ENCODE results near the gene SYTL3. TPM values are rescaled to one million over a fixed set of nuclear protein-coding genes. Genes with fewer than 3 reads are reported as not detected.

The SYTL3 gene
- total RNA-seq, 1 donor from 2014 or later = 2.8 TPM

DNA sequence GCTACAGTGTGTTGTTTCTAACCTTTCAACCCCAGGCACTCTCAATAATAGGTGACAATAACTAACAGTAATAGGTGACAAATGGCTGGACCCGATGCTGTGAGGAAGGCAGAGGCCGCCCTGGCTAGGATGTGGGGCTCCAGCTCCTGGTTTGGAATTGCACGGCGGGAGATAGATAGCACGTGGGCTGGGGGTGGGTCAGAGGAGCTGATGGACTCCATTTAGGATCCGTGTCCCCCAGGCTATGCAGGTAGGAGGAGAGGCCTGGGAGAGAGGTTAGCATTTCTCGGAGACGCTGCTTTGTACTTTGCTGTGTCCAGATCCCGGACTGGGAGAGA, 107.9 kb downstream of the SYTL3 start:
- Mint-ChIP-seq H3K27ac (ENCODE audit: unreplicated experiment) (peak overlapping the region; percentile 99), H3K4me1 (ENCODE audit: low read depth, unreplicated experiment) (peaks cover 45% of the 10 kb centered on the region), H3K4me3 (ENCODE audit: unreplicated experiment) (peak overlapping the region; percentile 75), H3K9me3 (ENCODE audit: unreplicated experiment) (peaks cover 35% of the 10 kb centered on the region), H3K36me3 (ENCODE audit: unreplicated experiment) (no peaks in the 10 kb centered on the region), H3K27me3 (ENCODE audit: unreplicated experiment) (peaks cover 22% of the 10 kb centered on the region)
- no peak for DNase-seq
- TF ChIP-seq, protein P1, sequence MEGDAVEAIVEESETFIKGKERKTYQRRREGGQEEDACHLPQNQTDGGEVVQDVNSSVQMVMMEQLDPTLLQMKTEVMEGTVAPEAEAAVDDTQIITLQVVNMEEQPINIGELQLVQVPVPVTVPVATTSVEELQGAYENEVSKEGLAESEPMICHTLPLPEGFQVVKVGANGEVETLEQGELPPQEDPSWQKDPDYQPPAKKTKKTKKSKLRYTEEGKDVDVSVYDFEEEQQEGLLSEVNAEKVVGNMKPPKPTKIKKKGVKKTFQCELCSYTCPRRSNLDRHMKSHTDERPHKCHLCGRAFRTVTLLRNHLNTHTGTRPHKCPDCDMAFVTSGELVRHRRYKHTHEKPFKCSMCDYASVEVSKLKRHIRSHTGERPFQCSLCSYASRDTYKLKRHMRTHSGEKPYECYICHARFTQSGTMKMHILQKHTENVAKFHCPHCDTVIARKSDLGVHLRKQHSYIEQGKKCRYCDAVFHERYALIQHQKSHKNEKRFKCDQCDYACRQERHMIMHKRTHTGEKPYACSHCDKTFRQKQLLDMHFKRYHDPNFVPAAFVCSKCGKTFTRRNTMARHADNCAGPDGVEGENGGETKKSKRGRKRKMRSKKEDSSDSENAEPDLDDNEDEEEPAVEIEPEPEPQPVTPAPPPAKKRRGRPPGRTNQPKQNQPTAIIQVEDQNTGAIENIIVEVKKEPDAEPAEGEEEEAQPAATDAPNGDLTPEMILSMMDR (IDR thresholded peaks at IDR 0.05; ENCODE audit: partially characterized antibody, unreplicated experiment) = no peak

DNA sequence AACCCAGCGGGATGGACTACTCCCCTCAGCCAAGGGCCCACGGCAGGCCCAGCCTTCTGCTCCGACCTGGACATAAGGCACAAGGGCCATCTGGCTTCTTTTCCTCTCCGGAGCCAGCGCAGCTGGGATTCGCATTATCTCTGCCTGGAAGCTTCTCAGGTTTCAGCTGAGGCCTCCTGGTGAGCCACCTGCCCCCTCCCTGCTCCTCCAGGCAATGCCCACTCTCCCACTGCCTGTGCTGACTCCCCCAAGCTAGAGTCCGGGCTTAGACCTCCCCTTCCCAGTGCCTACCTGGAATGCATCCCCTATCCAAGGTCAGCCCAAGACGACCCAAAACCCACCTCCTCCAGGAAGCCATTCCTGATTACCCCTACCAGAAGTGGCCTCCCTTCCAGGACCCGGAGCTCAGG, 108.6 kb downstream of the SYTL3 start:
- peak; percentile 93 for DNase-seq
- TF ChIP-seq, protein P1 (IDR thresholded peaks at IDR 0.05; ENCODE audit: partially characterized antibody, unreplicated experiment) = no peak
- Mint-ChIP-seq H3K4me3 (ENCODE audit: unreplicated experiment) (peak overlapping the region; percentile 57), H3K36me3 (ENCODE audit: unreplicated experiment) (no peaks in the 10 kb centered on the region), H3K27me3 (ENCODE audit: unreplicated experiment) (peaks cover 22% of the 10 kb centered on the region), H3K27ac (ENCODE audit: unreplicated experiment) (peak overlapping the region; percentile 99), H3K9me3 (ENCODE audit: unreplicated experiment) (peaks cover 36% of the 10 kb centered on the region), H3K4me1 (ENCODE audit: low read depth, unreplicated experiment) (peaks cover 51% of the 10 kb centered on the region)

DNA sequence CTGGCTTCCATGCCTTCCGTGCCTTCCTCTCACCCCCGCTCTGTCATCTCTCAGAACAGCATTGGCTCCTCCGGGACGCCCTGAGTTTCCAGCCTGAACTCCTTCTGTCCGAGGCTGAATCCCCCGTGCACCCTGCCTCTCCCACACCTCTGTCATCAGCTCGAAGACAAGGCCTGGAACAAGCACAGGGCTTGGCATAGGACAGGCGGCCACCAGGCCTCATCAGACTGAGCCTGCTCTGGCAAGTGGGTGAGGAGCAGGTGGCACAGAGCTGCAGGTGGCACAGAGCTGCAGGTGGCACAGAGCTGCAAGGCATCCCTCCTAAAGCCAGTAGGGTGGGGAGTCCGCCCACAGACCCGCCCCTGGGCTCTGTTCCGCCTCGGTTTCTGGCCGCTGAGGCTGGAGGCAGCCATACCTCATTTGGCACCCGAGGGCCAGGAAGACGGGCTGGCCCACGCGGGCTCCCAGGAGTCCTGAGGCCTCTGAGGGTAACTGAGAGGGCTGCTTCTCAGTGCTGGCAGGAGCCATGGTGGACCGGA, 109.2 kb downstream of the SYTL3 start:
- peak overlapping the region; percentile 57 for H3K4me3 Mint-ChIP-seq (ENCODE audit: unreplicated experiment)
- peak overlapping the region; percentile 99 for H3K27ac Mint-ChIP-seq (ENCODE audit: unreplicated experiment)
- DNase-seq = no peak
- peaks cover 22% of the 10 kb centered on the region for H3K27me3 Mint-ChIP-seq (ENCODE audit: unreplicated experiment)
- H3K36me3 Mint-ChIP-seq (ENCODE audit: unreplicated experiment) = no peaks in the 10 kb centered on the region
- TF ChIP-seq, protein P1 (IDR thresholded peaks at IDR 0.05; ENCODE audit: partially characterized antibody, unreplicated experiment) = no peak
- H3K4me1 Mint-ChIP-seq (ENCODE audit: low read depth, unreplicated experiment) = peaks cover 56% of the 10 kb centered on the region
- peaks cover 36% of the 10 kb centered on the region for H3K9me3 Mint-ChIP-seq (ENCODE audit: unreplicated experiment)

DNA sequence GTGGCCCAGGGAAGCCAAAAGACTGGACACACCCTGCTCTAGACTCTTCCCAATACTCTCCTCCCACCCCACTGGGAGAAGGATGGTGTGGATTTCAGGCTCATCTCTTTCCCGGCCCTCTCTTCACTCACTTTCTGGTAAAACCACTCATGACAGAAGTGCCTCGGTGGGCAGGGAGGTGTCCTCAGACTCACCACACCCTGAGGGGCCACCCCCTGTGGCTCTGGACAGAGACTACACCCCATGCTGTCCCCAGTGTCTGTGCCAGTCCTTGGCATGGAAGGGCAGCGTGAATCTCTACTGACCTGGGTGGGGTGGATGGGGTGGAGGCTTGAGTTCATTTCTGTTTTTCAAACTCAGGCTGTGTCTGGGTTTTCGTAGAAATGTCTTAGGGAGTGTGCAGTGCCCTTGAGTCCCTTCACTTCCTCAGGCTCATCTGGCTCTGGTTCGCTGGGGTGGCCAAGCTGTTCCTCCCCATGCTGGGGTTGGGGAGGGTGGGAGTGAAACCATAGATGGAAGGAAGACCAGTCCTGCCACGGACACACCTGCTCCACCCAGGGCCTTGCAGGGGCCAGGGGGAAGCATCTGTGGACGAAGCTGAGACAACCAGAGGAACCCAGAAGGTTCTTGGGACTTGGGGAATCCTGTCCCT, 110.2 kb downstream of the SYTL3 start:
- DNase-seq = no peak
- TF ChIP-seq, protein P1 (IDR thresholded peaks at IDR 0.05; ENCODE audit: partially characterized antibody, unreplicated experiment) = no peak
- Mint-ChIP-seq H3K27me3 (ENCODE audit: unreplicated experiment) (peaks cover 21% of the 10 kb centered on the region), H3K9me3 (ENCODE audit: unreplicated experiment) (peaks cover 37% of the 10 kb centered on the region), H3K36me3 (ENCODE audit: unreplicated experiment) (no peaks in the 10 kb centered on the region), H3K4me3 (ENCODE audit: unreplicated experiment) (no peak overlapping the region), H3K4me1 (ENCODE audit: low read depth, unreplicated experiment) (peaks cover 59% of the 10 kb centered on the region), H3K27ac (ENCODE audit: unreplicated experiment) (peak overlapping the region; percentile 52)

DNA sequence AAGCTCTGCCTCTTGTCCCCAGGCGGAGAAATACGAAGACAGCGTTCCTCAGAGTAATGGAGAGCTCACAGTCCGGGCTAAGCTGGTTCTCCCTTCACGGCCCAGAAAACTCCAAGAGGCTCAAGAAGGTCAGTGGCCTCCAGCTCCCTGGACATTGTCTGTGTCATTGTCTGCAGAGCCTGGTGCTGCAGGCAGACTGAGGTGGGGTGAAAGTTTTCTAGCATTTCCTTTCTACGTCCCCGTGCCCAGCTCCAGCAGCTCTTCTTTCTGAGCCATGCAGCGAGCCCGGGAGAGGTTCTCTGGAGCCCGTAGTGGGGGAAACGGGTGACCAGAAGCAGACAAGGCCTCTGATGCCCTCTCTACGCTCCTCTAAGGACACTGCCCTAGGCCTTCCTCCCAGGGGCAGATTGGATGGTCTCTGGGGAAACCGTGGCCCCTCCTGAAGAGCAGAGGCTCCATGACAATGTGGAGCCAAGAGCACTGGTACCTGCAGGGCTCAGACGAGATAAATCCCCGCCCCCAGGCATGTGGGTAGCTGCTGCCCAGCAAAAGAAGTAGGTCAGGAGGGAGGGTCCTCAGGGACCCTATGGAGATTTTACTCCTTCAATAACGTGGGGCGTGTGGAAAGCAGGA, 110.9 kb downstream of the SYTL3 start:
- no peak for DNase-seq
- TF ChIP-seq, protein P1 (IDR thresholded peaks at IDR 0.05; ENCODE audit: partially characterized antibody, unreplicated experiment) = no peak

More for the DNA sequence above, 110.9 kb downstream of the SYTL3 start:
- H3K27ac Mint-ChIP-seq (ENCODE audit: unreplicated experiment) = peak overlapping the region; percentile 64
- H3K36me3 Mint-ChIP-seq (ENCODE audit: unreplicated experiment) = no peaks in the 10 kb centered on the region
- H3K9me3 Mint-ChIP-seq (ENCODE audit: unreplicated experiment) = peaks cover 35% of the 10 kb centered on the region
- H3K27me3 Mint-ChIP-seq (ENCODE audit: unreplicated experiment) = peaks cover 22% of the 10 kb centered on the region
- H3K4me3 Mint-ChIP-seq (ENCODE audit: unreplicated experiment) = no peak overlapping the region
- H3K4me1 Mint-ChIP-seq (ENCODE audit: low read depth, unreplicated experiment) = peaks cover 53% of the 10 kb centered on the region
